ENCODE results near the gene LDLRAD3.

The LDLRAD3 gene

DNA sequence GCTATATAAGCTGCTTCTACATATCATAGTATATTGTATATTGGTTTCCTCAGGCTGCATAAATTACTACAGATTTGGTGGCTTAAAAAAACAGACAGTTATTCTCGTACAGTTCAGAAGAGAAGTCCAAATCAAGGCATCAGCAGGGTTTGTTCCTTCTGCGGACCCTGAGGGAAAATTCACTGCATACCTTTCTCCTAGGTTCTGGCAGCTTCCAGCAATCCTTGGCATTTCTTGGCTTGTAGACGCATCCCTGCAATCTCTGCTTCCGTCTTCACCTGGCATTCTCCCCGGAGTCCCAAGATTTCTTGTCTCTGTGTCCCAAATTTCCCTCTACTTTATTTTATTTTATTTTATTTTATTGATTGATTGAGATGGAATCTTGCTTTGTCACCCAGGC is 202.6 kb downstream of the LDLRAD3 start:
- no peak for DNase-seq

DNA sequence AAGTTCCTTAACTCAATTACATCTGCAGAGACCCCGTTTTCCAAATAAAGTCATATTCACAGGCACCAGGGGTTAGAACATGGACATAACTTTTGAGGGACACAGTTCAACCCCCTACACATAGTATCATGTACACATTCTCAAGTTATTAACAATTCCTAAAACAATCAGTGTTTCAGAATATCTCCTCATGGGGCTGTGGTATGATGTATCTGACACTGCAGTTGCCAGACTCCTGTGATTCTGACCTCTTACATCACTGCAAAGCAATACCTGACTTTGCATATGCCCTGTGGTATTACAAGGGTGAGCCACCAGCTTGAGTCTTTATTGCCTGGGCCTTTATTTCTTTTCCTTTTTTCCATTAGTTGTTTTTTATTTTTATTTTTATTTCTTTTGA is 203.6 kb downstream of the LDLRAD3 start:
- DNase-seq = no peak

DNA sequence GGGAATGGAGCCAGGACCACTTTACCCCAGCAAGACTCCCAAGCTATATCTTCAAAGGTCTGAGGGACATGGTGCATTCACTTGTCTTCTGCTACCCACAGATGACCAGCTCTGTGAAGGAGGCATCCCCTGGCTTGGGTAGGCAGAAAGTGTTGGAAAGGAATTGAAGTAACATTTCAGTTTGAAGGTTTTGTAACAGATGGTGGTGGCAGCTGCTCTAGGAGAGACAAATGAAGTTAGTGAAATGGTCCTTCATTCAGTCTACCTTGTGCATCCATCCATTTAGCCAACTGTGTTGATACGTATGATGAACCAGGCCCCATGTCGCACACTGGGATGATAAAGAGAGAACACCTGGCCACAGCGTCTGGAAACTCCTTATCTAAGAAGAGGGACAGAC is 204.8 kb downstream of the LDLRAD3 start:
- no peak for DNase-seq

DNA sequence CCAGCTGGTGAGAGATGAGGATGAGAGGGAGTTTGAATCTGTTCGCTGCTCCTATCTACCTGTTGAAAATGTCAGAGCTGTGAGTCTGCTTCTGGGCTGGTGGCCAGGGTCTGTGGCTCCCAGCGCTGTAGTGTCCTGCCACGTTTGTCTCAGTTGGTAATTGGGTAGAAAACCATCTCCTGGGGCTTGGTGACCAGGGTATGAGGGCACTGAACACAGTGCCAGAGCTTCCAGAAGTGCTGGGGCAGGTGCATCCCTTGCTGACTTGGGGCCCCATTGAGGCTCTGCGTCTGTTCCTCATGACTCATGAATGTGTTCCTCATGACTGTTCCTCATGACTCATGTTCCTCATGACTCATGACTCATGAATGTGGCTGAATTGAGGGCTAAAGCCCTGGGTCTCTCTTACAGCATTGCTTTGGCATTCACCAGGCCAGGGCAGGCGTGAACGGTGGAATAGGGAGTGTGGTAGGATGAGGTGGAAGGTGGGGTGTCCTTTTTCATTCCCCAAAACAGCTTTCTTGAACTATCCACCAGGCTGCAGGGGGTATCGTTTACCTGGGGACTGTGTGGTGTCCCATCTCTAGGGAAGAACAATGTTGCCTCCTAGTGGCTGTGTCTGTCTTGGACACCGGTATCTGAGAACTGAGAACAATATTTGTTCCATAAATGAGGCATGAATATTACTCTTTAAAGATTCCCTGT is 205.8 kb downstream of the LDLRAD3 start:
- DNase-seq = peak; percentile 15

DNA sequence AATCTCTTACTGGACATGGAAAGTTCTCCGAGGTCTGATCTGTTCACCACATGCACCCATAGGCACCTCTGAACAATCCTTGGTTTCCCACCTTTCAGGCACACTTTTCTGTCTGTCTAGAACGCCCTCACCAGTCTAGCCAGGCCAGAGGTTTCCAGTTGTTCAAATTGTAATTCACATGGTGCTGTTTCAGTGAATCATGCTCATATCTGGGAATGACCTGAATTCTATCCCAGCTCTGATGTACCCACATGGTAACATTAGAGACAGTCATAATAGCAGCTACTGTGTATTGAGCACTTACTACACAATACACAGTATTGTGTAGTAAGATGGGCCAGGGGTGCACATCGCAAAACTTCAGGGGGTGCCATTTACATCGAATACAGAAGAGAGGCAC is 207.1 kb downstream of the LDLRAD3 start:
- no peak for DNase-seq

DNA sequence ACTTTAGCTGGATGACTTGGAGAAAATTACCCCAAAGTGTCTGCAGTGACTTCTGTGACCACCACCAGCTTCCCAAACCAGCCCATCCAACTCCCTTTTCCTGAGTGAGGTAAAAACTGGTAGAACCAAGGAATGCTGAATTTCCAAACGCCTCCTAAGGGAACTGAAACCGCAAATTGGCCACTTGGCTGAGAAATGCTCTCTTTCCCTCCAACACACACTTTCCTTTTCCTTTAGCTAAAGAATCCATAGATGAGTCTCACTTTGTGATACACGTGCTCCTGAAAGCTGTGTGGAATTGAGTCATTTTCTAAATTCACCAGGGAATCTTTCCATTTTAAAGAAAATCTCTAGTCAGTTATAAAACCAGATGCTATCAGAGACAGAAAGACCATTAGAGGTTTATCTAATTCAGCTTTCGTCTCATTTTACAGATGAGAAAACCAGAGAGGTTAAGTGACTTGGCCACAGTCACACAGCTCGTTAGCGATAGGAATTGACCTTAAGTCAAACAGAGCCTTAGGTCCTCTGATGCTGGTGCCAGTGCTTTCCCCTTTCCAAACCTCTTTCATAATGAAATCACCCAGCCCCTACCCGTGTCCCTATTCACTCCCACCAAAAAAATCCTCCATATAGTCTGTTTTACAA is 208.2 kb downstream of the LDLRAD3 start:
- DNase-seq = no peak

DNA sequence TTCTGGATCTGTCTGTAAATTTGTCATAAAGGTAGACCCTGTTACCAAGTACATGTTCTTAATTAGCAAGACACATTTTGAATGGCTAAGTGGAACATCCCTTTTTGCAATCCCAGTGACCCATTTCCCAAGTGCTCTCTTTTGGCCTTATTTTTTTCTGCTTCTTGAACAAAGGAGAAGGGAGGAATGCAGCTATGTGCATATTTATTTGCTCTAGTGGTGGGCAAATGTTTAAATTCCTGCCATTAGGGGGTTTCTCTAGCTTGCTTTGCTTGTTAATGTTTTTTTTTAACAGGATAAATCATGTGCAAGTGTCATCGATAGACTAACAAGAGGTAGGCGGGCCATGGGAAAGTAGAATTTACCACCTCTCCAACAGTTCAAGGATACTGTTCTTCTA is 209.7 kb downstream of the LDLRAD3 start:
- DNase-seq = no peak

DNA sequence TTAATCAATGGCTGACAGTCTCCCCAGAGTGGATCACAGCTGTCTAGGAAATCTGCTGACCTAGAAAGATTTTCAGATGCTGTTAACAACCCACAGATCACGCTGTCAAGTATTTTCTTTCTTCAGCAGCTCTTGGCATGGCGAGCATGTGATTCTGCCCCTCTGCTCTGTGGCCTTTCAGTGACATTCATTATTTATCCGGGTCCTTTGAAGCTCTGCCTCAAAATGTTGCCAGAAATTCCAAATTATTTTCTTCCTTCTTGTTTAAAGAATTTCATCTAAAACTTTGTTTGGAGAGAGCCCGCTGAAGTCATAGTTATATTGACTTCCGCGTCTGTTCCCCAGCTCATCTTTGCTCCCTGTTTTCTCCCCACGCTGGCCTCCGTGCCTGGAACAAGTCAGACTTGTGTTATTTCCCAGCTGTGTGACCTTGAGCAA is 211.3 kb downstream of the LDLRAD3 start:
- DNase-seq = no peak

DNA sequence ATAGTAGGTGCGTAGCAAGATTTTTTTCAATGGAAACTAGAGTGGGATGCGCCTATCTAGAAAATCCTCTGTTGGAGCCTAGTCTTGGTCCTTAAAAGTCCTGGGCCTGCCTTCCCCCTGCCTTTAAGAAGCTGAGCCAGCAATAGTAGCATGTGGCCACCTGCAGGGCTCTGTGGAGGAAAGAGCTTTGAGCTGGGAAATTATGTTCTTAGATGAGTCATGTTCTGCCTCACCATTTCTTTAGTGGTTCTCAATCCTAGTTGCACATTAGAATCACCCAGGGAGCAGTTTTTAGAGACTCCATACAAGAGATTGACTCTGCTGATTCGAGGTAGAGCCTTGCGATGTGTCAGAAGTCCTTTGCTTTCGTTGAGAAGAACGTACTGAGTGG is 211.9 kb downstream of the LDLRAD3 start:
- no peak for DNase-seq

DNA sequence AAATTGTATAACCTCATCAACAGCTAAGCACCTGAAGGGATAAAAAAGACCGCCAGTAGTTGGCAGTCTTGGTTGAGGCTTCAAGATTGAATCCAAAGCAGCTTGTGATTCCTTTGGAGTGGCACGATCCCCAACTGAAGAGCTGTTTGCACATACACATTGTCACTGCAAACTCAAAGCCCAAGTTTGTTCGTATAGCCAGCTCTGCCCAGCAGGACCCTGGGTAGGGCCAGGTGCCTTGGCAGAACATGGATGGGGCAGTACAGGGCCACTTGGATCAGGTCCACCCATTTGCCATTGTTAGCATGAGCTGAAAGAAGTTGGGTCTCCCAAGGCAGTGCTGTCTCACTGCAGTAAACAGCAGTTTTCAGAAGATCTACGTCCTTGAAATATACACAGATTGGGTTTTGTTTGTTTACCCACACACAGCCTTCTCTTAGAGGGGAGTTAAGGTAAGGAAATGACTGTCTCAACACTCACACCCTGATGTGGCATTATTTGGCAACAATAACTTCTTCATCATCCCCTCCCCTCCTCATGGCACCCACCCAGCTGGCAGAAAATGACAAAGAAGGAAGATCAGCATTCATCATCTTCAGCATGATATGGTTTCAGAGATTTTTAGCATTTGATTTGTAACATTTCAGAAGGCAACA is 212.4 kb downstream of the LDLRAD3 start:
- DNase-seq = no peak

DNA sequence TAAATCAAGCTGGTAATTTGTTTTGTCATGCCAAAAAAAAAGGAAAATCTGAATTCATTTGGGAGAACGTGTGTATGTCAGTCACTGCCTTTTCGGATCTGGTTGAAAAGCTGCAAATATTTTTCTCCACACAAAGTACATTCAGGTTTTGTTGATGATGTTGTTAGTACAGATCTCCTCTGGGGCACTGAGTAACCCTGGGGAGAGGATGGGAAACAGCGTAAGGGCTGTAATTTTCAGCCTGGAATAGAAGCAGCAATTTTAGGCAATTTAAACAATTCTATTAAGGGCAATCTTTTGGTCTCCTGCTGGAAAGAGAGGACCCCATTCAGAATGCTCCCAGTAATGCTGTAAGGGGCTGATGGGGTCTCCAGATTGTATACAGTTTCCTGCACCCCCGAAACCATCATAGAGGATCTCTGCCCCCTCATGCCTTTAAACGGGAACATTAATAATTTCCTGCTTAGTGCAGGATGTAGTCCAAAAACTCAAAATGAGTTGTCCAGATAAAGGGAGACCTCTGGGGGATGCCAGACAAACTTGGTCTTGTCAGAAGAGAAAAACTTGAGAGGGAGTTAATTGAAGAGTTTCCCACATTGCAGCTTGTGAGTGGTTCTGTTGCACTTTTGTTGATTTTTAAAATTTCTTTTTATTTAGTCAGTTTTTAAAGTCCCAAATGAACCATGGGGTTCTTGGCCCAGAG is 213.1 kb downstream of the LDLRAD3 start:
- DNase-seq = no peak

DNA sequence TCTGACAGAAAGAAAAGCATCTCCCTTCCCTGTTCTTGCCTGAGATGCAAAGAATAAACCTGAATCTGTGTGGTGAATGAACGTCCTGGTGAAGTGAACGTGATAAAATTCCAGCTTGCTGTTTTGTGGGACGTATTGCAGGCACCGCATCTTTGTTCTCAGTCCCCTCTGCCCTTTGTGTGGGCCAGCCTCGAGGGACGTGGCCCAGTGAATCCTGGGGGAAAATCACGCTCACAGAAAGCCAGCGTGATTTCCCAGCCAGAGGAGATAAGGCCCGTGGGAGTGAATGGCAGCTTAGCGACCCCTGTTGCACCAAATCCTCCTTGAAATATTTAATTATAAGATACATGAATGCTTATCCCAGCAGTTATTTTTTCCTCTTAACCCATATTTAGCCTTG is 216.2 kb downstream of the LDLRAD3 start:
- DNase-seq = no peak

DNA sequence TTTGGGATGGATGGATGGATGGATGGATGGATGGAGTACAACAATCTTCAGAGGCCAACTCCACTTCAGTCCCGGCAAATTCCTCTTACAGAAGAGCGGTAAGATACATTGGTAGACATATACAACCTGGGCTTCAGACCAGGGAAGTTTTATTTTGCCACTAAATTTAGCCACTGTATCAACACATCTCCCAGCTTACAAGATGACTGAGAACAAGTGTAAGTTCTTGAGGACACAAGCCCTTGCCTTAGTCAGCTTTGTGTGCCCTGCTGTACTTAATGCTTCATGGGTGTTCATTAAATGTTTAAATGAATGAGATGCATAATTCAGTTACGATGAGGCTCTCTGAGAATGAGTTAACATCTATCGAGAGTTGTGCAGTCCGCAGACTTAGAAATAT is 217.7 kb downstream of the LDLRAD3 start:
- DNase-seq = no peak

DNA sequence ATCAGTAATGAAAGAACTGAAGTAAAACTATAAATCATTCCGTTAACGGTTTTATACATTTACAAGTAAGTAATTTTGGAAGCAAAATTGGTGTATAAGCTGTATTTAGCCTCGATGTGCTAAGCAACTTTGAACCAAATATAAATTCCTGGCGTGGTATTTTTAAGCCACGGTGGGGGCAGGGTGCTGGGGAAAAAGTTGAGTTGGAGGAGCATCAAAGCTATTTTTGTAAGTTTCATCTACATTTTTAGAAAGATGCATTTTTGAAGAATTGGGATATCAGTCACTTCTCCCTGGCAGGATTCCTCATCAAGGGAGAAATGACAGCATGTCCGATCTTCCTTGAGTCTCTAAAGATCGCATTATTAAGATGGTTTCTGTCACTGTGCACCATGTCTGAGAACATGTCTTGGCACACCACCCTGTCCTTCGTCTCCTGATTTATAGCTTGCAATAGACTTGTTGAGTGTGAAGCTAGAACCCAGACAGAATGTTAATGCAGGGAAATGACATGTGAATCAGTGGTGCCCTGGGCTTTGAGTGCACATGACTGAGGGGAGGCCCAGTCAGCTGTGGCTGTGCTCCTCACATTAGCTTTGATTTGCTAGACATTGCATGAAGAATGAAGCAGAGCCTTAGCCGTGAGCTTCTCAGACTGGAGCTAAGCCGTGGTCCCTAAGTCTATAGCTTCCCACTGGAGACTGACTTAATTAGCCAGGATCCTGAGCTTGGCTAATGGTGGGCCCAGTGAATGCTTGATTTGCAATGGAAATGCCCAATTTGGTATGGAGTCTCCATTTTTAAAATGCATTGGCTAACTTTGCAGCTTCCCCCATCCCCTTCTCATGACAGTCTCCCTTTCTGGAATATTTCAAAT is 218.4 kb downstream of the LDLRAD3 start:
- DNase-seq = no peak

DNA sequence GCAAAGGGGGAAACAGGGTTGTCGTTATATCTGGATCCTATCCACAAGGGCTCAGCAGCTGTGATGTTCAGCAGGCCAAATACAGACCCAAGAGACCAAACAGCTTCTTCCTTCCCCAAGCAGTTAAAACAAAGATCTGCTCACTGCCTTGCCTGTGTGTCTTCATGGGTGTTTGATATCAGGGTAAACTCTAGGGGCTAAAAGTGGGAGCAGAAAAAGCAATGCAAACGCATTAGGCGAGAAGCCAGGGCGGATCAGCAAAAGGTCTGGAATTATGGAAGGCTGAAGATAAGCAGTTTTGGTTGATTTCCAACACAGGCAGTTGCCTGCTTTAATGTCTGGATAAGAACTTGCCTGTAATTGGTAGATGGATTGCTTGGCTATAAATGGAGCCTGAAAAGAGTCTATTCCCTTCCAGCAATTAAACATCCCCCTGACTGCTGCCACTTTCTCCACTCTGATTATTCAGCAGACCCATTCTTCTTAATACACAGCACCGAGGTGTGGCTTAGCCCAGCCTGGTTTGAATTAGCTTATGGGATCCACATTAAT is 219.1 kb downstream of the LDLRAD3 start:
- DNase-seq = no peak

DNA sequence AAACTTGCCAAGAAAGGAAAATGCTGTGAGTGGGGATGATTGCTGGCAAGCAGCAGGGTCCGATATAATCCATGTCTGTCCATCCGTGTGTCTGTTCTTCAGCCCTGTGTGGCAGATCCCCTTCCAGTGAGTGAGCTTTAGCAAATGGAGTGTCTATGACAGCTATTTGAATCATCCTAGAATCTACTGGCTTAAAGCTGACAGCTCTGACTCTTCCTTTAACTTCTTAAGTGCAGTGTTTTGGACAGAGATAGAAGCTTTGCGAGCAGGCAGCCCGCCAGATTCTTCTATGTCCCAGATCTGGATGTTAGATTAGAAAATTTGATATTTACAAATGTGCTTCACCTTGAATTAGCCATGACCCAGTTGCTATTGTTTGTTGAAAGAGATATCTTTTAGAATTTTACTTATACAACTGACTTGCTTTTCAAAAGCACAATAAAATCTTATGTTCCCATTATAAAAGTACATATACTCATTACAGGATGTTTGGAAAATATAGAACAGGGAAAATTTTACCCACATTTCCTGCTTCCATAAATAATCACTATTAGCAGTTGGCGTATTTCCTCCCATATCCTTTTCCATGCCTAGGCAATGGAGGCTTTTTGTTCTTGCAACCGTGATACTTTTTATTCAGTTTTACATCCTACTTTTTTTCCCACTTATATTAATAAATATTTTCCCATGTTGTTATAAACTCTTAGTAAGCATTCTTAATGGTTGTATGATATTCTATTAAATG is 220.8 kb downstream of the LDLRAD3 start:
- no peak for DNase-seq

DNA sequence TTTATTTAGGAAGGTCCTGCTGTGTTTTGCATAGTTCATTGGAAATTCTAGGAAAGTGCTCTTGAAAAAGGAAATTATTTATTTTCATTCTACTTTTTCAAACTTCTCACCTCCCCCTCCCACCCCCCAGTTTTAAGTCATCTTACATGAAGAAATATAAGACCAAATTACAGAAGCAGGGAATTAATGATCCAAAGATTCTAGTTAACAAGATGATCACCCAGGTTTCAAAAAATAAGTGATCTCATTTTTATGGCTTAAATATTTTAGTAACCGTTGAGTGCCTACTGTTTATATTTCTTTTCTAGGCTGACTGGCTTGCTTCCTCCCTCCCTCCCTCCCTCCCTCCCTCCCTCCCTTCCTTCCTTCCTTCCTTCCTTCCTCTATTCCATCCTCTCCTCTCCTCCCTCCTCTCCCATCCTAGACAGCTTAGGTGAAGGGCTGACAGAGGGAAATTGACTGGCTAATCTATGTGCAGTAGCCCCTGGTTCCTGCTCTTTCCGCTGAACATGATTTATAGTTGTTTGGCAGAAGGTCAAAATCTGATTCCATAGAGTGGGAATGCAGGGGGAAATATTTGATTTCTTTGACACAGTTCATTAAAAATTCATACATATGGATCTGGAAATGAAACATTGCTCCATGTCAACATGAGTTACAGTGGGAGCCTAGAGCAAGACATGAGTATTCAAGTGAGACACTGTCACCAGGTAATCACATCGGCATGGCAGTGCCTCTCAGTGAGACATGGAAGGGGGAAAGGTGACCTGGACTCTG is 221.9 kb downstream of the LDLRAD3 start:
- no peak for DNase-seq

DNA sequence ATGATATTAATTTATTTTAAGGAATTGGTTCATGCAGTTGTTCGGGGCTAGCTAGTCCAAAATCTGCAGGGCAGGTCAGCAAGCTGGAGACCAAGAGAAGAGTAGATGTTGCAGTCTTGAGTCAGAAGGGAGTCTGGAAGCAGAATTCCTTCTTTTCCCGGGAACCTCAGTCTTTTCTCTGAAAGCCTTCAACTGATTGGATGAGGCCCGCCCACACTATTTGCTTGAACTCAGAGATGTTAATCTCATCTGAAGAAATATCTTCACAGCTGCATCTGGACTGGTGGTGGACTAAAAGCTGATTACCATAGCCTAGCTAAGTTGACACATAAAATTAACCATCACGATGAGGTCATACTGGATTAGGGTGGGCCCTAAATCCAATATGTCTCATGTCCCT is 223.2 kb downstream of the LDLRAD3 start:
- no peak for DNase-seq

DNA sequence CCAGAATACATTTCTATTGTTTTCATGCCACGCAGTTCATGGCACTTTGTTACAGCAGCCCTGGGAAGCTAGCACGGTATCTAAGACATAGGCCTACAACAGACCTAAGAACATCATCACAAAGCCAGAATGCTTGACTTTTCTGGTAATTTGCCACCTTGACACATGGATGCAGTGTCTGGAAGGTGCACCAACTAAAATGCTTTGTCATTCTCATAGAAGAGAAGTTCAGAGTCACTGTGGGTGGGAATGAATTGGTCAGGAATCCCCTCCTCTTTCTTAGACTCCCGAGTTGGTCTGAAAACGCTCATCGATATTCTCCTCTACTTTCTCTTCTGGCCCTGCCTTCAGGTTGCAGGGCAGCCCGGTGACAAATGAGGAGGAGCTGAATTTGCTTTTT is 223.9 kb downstream of the LDLRAD3 start:
- no peak for DNase-seq

DNA sequence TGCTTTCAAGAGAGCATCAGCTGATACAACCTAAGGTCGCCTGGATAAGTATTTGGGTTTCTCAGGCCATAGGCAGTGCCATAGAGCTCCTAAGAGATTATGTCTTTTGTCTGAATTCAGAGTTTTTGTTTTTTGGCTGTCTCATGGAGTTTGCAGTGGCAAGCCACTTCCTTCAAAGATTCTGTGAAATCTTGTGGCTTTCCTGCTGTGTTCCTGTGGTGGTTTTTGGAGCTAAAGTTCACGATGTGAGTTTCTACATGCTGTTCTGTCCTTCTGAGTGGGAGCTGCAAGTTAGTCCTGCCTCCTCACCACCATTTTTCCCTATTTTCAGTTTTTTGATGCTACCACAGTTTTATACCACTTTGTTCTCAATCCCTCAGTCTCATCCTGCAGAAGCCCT is 234.0 kb downstream of the LDLRAD3 start:
- DNase-seq = no peak

Measured in RPMI8226 (cell line).